ENCODE results near the gene GUCA2B. TPM values are rescaled to one million over a fixed set of nuclear protein-coding genes. Genes with fewer than 3 reads are reported as not detected.

The GUCA2B gene
- total RNA-seq, 6 experiments from 2014 or later, result not detected

GRCh38 chr1:42153624-42154023, 414 bp downstream of the GUCA2B start:
- Mint-ChIP-seq H3K36me3 (ENCODE audit: low read depth) (no peaks in the 10 kb centered on the region), H3K9me3 (no peaks in the 10 kb centered on the region), H3K4me1 (ENCODE audit: low read depth) (no peaks in the 10 kb centered on the region), H3K4me3 (no peak overlapping the region), H3K27ac (no peak overlapping the region), H3K27me3 (ENCODE audit: insufficient read depth) (peaks cover 16% of the 10 kb centered on the region)
- no peak for DNase-seq
- TF ChIP-seq CTCF (IDR thresholded peaks at IDR 0.05), result no peak

- H3K36me3 Mint-ChIP-seq (ENCODE audit: low read depth), result no peaks in the 10 kb centered on the region
- H3K27ac Mint-ChIP-seq, result no peak overlapping the region
- peaks cover 20% of the 10 kb centered on the region for H3K27me3 Mint-ChIP-seq (ENCODE audit: insufficient read depth)
- H3K4me1 Mint-ChIP-seq (ENCODE audit: low read depth), result no peaks in the 10 kb centered on the region
- no peaks in the 10 kb centered on the region for H3K9me3 Mint-ChIP-seq
- no peak for DNase-seq
- H3K4me3 Mint-ChIP-seq, result no peak overlapping the region
- no peak for TF ChIP-seq CTCF (IDR thresholded peaks at IDR 0.05)
Observed at GRCh38 chr1:42154685-42155084, 1.5 kb downstream of the GUCA2B start.

DNA sequence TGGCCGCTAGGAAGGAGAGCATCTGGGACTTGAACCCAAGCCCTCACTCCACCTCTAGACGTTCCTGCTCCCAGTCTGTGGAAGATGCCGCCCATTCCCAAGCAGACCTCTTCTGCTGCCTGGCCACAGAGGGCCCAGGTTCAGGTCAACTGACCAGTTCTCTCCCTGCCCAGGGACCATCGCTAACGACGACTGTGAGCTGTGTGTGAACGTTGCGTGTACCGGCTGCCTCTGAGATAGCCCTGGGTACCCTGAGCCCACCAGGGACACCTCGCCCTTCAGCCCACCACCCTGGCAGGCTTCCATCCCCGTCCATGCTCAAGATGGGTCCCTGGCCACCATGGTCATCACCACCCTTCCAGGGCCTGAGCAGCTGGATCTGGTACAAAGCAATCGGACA, 2.2 kb downstream of the GUCA2B start:
- Mint-ChIP-seq H3K36me3 (ENCODE audit: low read depth) (no peaks in the 10 kb centered on the region; the same call in 1 of the 2 replicates), H3K4me3 (no peak overlapping the region), H3K9me3 (peaks cover under 1% of the 10 kb centered on the region; the same call in 1 of the 2 replicates), H3K27ac (no peak overlapping the region), H3K4me1 (ENCODE audit: low read depth) (no peaks in the 10 kb centered on the region), H3K27me3 (ENCODE audit: insufficient read depth) (peaks cover 23% of the 10 kb centered on the region)
- no peak for DNase-seq
- no peak for TF ChIP-seq CTCF (IDR thresholded peaks at IDR 0.05)

- no peak overlapping the region for H3K4me3 Mint-ChIP-seq
- peaks cover 11% of the 10 kb centered on the region for H3K36me3 Mint-ChIP-seq (ENCODE audit: low read depth)
- no peak for DNase-seq
- no peak for TF ChIP-seq CTCF (IDR thresholded peaks at IDR 0.05)
- H3K27me3 Mint-ChIP-seq (ENCODE audit: insufficient read depth), result peaks cover 31% of the 10 kb centered on the region
- peaks cover 15% of the 10 kb centered on the region for H3K9me3 Mint-ChIP-seq
- no peaks in the 10 kb centered on the region for H3K4me1 Mint-ChIP-seq (ENCODE audit: low read depth)
- no peak overlapping the region for H3K27ac Mint-ChIP-seq
Observed at GRCh38 chr1:42157667-42158066, 4.5 kb downstream of the GUCA2B start.

- H3K9me3 Mint-ChIP-seq, result peaks cover 15% of the 10 kb centered on the region
- no peak overlapping the region for H3K27ac Mint-ChIP-seq
- peaks cover 31% of the 10 kb centered on the region for H3K27me3 Mint-ChIP-seq (ENCODE audit: insufficient read depth)
- no peak for TF ChIP-seq CTCF (IDR thresholded peaks at IDR 0.05)
- no peaks in the 10 kb centered on the region for H3K4me1 Mint-ChIP-seq (ENCODE audit: low read depth)
- no peak overlapping the region for H3K4me3 Mint-ChIP-seq
- peaks cover 11% of the 10 kb centered on the region for H3K36me3 Mint-ChIP-seq (ENCODE audit: low read depth)
- no peak for DNase-seq
Observed at GRCh38 chr1:42158189-42158588, 5.0 kb downstream of the GUCA2B start.

DNA sequence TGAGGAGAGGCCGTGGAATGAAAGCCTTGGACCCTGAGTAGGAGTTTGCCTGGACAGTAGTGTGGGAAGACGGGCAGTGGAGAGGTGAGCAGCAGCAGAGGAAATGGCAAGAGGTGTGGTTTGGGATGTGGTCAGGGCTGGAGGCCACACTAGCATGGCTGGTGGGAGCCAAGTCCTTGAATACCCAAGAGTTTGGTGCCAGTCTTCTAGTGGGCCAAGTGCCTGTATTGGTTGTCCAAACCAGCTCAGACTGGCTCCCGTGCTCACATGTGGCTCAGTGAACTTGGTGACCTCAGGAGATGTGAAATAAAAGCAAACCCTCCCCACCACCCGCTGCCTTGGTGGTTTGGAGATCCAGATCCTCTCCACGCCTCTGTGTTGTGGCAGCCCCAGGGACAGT, 9.0 kb downstream of the GUCA2B start:
- TF ChIP-seq CTCF (IDR thresholded peaks at IDR 0.05), result no peak
- Mint-ChIP-seq H3K27me3 (ENCODE audit: insufficient read depth) (peaks cover 38% of the 10 kb centered on the region), H3K36me3 (ENCODE audit: low read depth) (peaks cover 11% of the 10 kb centered on the region), H3K4me3 (no peak overlapping the region), H3K9me3 (peaks cover 20% of the 10 kb centered on the region), H3K4me1 (ENCODE audit: low read depth) (peaks cover 13% of the 10 kb centered on the region), H3K27ac (no peak overlapping the region)
- no peak for DNase-seq
